ENCODE results near the gene AGPAT3.

DNA sequence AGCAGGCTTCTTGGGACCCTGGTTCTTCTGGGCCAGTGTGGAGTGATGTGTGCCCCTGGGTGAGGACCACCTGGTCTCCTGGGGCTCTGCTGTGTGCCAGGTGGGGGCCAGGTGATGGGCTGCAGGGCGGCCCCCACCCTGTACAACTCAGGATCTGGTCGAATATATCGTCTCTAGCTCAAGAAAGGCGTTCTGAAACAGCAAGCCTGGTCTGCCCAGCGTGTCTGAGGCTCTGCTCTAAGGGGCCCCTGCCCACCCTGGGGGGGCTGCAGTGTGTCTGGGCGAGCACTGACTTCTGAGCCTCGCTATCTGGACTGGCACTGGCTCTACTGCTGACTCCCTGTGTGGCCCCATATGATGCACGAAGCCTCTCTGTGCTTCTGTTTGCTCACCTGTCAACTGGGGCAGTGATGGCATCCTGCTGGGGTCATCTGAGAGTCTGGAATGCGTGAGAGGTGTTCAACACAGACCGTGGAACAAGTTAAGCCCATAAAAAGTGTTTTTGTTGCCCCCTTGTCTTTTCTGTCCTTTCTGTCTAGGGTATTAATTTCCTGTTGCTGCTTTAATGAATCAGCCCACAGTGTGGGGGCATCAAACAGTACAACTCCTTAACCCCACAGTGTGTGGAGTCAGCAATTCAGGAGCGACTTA lies 91.1 kb downstream of the AGPAT3 start:
- TF ChIP-seq, protein P1, sequence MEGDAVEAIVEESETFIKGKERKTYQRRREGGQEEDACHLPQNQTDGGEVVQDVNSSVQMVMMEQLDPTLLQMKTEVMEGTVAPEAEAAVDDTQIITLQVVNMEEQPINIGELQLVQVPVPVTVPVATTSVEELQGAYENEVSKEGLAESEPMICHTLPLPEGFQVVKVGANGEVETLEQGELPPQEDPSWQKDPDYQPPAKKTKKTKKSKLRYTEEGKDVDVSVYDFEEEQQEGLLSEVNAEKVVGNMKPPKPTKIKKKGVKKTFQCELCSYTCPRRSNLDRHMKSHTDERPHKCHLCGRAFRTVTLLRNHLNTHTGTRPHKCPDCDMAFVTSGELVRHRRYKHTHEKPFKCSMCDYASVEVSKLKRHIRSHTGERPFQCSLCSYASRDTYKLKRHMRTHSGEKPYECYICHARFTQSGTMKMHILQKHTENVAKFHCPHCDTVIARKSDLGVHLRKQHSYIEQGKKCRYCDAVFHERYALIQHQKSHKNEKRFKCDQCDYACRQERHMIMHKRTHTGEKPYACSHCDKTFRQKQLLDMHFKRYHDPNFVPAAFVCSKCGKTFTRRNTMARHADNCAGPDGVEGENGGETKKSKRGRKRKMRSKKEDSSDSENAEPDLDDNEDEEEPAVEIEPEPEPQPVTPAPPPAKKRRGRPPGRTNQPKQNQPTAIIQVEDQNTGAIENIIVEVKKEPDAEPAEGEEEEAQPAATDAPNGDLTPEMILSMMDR (IDR thresholded peaks at IDR 0.05) = no peak
- no peak for TF ChIP-seq POLR2A (IDR thresholded peaks at IDR 0.05)
